ENCODE data around the gene HK1. TPM values are rescaled to one million over a fixed set of nuclear protein-coding genes. Genes with fewer than 3 reads are reported as not detected.
"Not testable (repeated sequence)": the region's sequence is repeated elsewhere in the genome, so short reads cannot be mapped to it uniquely, and the experiment has no call there.

HK1 gene
- total RNA-seq, 1 experiment from 2014 or later, result 219 TPM

DNA sequence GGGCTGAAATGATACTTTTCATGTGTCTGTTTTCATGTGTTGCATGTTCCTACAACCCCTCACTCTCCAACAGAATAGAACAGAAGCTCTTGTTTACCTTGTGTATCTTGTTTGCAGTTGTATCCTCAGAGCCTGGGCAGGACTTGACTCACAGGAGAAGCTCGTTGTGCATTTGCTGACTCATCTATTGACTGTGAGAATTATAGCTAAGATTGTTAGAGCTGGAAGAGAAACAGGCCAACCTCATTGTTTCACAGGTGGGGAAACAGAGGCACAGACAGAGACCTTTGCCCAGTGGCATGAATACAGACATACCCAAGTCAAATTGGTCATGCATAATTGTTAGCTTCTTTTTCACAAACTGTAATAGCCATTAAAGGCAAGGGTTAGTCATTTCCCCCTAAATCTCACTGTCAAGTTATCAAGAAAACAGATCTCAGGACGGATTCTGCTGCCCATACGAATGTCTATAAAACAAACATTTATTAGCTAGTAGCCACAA lies 168.4 kb downstream of the HK1 start:
- DNase-seq (ENCODE audit: low spot score), result no peak
- Mint-ChIP-seq H3K4me3 (no peak overlapping the region), H3K36me3 (no peaks in the 10 kb centered on the region), H3K9me3 (peaks cover 3% of the 10 kb centered on the region; the same call in 1 of the 2 replicates), H3K4me1 (peaks cover 11% of the 10 kb centered on the region), H3K27ac (no peak overlapping the region), H3K27me3 (ENCODE audit: low read depth) (peaks cover 59% of the 10 kb centered on the region)
- no peak for ATAC-seq
- TF ChIP-seq, protein P1, sequence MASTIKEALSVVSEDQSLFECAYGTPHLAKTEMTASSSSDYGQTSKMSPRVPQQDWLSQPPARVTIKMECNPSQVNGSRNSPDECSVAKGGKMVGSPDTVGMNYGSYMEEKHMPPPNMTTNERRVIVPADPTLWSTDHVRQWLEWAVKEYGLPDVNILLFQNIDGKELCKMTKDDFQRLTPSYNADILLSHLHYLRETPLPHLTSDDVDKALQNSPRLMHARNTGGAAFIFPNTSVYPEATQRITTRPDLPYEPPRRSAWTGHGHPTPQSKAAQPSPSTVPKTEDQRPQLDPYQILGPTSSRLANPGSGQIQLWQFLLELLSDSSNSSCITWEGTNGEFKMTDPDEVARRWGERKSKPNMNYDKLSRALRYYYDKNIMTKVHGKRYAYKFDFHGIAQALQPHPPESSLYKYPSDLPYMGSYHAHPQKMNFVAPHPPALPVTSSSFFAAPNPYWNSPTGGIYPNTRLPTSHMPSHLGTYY (CRISPR knock-in tag; IDR thresholded peaks at IDR 0.05), result no peak
- no peak for TF ChIP-seq ZNF423 (CRISPR knock-in tag; IDR thresholded peaks at IDR 0.05)
- TF ChIP-seq FOXP1 (CRISPR knock-in tag; IDR thresholded peaks at IDR 0.05; ENCODE audit: borderline replicate concordance), result no peak
- no peak for TF ChIP-seq STAT6 (CRISPR knock-in tag; conservative IDR thresholded peaks at IDR 0.05; ENCODE audit: low read depth)
- TF ChIP-seq ZMAT4 (CRISPR knock-in tag; IDR thresholded peaks at IDR 0.05), result no peak
- TF ChIP-seq, protein P2, sequence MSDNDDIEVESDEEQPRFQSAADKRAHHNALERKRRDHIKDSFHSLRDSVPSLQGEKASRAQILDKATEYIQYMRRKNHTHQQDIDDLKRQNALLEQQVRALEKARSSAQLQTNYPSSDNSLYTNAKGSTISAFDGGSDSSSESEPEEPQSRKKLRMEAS (CRISPR knock-in tag; IDR thresholded peaks at IDR 0.05), result no peak
- no peak for TF ChIP-seq SP1 (CRISPR knock-in tag; conservative IDR thresholded peaks at IDR 0.05)
- ChIA-PET CTCF (interaction anchor here (0.5 to 1.6 kb wide), 8 partner anchors 20 to 883 kb away, joined by 3 to 6 read pairs (median 4); no protein-coding TSS in a partner anchor), POLR2A (interaction anchor here (0.9 kb wide), 1 partner anchor 16 kb away, joined by 3 read pairs; no protein-coding TSS in a partner anchor)

GRCh38 chr10:69449841-69450240 lies 171.5 kb downstream of the HK1 start:
- Mint-ChIP-seq H3K9me3 (no peaks in the 10 kb centered on the region), H3K36me3 (no peaks in the 10 kb centered on the region), H3K4me1 (peaks cover 19% of the 10 kb centered on the region), H3K27ac (no peak overlapping the region), H3K27me3 (ENCODE audit: low read depth) (peaks cover 79% of the 10 kb centered on the region), H3K4me3 (no peak overlapping the region)
- ATAC-seq (peak; percentile 63), DNase-seq (ENCODE audit: low spot score) (peak; percentile 75)
- ChIA-PET POLR2A (no interaction called here), CTCF (interaction anchor here (0.7 to 4.7 kb wide), 37 partner anchors 10 to 697 kb away, joined by 3 to 55 read pairs (median 4); partner anchors contain the start of genes TACR2 and TYSND1)
- peak; percentile 56; the same call in 1 of the 2 replicates for TF ChIP-seq CTCF (IDR thresholded peaks at IDR 0.05)
- TF ChIP-seq, protein P3, sequence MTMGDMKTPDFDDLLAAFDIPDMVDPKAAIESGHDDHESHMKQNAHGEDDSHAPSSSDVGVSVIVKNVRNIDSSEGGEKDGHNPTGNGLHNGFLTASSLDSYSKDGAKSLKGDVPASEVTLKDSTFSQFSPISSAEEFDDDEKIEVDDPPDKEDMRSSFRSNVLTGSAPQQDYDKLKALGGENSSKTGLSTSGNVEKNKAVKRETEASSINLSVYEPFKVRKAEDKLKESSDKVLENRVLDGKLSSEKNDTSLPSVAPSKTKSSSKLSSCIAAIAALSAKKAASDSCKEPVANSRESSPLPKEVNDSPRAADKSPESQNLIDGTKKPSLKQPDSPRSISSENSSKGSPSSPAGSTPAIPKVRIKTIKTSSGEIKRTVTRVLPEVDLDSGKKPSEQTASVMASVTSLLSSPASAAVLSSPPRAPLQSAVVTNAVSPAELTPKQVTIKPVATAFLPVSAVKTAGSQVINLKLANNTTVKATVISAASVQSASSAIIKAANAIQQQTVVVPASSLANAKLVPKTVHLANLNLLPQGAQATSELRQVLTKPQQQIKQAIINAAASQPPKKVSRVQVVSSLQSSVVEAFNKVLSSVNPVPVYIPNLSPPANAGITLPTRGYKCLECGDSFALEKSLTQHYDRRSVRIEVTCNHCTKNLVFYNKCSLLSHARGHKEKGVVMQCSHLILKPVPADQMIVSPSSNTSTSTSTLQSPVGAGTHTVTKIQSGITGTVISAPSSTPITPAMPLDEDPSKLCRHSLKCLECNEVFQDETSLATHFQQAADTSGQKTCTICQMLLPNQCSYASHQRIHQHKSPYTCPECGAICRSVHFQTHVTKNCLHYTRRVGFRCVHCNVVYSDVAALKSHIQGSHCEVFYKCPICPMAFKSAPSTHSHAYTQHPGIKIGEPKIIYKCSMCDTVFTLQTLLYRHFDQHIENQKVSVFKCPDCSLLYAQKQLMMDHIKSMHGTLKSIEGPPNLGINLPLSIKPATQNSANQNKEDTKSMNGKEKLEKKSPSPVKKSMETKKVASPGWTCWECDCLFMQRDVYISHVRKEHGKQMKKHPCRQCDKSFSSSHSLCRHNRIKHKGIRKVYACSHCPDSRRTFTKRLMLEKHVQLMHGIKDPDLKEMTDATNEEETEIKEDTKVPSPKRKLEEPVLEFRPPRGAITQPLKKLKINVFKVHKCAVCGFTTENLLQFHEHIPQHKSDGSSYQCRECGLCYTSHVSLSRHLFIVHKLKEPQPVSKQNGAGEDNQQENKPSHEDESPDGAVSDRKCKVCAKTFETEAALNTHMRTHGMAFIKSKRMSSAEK (CRISPR knock-in tag; IDR thresholded peaks at IDR 0.05; ENCODE audit: borderline replicate concordance), result no peak

DNA sequence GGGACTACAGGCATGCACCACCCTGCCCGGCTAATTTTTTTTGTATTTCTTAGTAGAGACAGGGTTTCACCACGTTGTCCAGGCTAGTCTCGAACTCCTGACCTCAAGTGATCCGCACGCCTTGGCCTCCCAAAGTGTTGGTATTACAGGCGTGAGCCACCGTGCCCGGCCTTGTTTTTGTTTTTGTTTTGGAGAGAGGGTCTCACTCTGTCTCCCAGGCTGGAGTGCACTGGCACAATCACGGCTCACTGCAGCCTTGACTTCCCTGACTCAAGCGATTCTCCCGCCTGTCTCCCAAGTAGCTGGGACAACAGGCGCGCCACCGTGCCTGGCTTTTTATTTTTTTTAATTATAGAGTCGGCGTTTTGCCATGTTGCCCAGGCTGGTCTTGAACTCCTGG lies 172.1 kb downstream of the HK1 start:
- DNase-seq (ENCODE audit: low spot score); POLR2A ChIA-PET; H3K36me3 Mint-ChIP-seq; H3K27ac Mint-ChIP-seq; H3K9me3 Mint-ChIP-seq; ATAC-seq: not testable (repeated sequence)
- H3K4me3 Mint-ChIP-seq, result peak overlapping the region; percentile 77
- H3K4me1 Mint-ChIP-seq, result peaks cover 19% of the 10 kb centered on the region
- CTCF ChIA-PET, result interaction anchor here (0.7 to 4.7 kb wide), 43 partner anchors 9 to 696 kb away, joined by 3 to 55 read pairs (median 4); partner anchors contain the start of genes TACR2 and TYSND1
- peaks cover 75% of the 10 kb centered on the region for H3K27me3 Mint-ChIP-seq (ENCODE audit: low read depth)
